NCI-H1694 (cell line): Measurements from ENCODE around the gene RBM20.

ENCODE experiments used
- DNase-seq: peaks from one replicate; lab custom pipeline; 2025; lab: John Stamatoyannopoulos, UW

Gene RBM20

GRCh38 chr10:110834629-110835301, 190.6 kb downstream of the RBM20 start:
- DNase-seq: peak; percentile 85

- DNase-seq: no peak
Observed at GRCh38 chr10:110835841-110836240, 191.7 kb downstream of the RBM20 start.

GRCh38 chr10:110836706-110837105, 192.6 kb downstream of the RBM20 start:
- DNase-seq: no peak

GRCh38 chr10:110837418-110838171, 193.5 kb downstream of the RBM20 start:
- no peak for DNase-seq

GRCh38 chr10:110840225-110840922, 196.2 kb downstream of the RBM20 start:
- no peak for DNase-seq

- no peak for DNase-seq
Observed at GRCh38 chr10:110840923-110841428, 196.8 kb downstream of the RBM20 start.

GRCh38 chr10:110841767-110842267, 197.7 kb downstream of the RBM20 start:
- no peak for DNase-seq

GRCh38 chr10:110842326-110842904, 198.3 kb downstream of the RBM20 start:
- DNase-seq: no peak

- DNase-seq: no peak
Observed at GRCh38 chr10:110843031-110843430, 198.9 kb downstream of the RBM20 start.

- peak; percentile 66 for DNase-seq
Observed at GRCh38 chr10:110843796-110844616, 199.9 kb downstream of the RBM20 start.

GRCh38 chr10:110844617-110844881, 200.4 kb downstream of the RBM20 start:
- no peak for DNase-seq

- no peak for DNase-seq
Observed at GRCh38 chr10:110845192-110845755, 201.1 kb downstream of the RBM20 start.

- DNase-seq: no peak
Observed at GRCh38 chr10:110845756-110846620, 201.9 kb downstream of the RBM20 start.

GRCh38 chr10:110847374-110847773, 203.2 kb downstream of the RBM20 start:
- DNase-seq: no peak

- no peak for DNase-seq
Observed at GRCh38 chr10:110848106-110848505, 204.0 kb downstream of the RBM20 start.

GRCh38 chr10:110850099-110850498, 206.0 kb downstream of the RBM20 start:
- DNase-seq: no peak

- no peak for DNase-seq
Observed at GRCh38 chr10:110851020-110851612, 207.0 kb downstream of the RBM20 start.

GRCh38 chr10:110852255-110852896, 208.2 kb downstream of the RBM20 start:
- no peak for DNase-seq

- DNase-seq: no peak
Observed at GRCh38 chr10:110852947-110853346, 208.8 kb downstream of the RBM20 start.
